Embryonic facial prominence (tissue), 1 donor: Measurements from ENCODE around the gene BDKRB2.
A peak's percentile ranks its signal among the peaks of the same experiment; 100 is the strongest.
"Not testable (repeated sequence)": the region's sequence is repeated elsewhere in the genome, so short reads cannot be mapped to it uniquely, and the experiment has no call there.

Source experiments
- DNase-seq: peaks from one replicate; pipeline ENCODE4 v3.0.0-alpha.2; 2016; ENCODE audit errors: extremely low spot score

The BDKRB2 gene

DNA sequence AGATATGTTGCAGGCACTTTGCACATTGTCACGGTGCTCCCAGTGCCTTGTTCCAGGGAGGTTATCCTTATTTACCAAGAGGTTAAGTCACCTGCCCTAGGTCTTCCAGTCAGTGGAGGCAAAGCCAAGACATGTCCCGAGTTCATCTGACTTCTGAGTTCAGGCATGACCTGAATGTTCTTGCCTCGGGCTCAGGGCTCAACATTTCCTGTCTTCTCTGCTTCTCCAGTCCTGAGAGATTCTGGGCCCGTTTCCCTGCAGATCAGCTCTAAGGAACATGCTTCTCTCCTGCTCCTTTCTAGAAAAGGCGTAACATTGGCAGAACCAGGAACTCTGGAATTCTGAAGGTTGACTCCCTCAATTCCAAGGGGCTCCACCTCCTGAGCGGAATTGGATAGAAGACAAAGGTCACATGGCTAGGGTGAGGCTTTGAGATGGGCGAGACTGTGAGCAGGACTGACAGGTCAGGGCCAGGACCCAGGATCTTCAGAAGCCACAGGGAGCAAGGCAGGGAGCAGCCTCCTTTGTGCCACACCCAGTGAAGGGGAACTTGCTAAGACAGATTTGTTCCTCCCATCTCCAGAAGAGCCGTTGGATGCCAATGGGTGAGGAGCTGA, 19.9 kb downstream of the BDKRB2 start:
- DNase-seq = no peak

- no peak for DNase-seq
Measured at GRCh38 chr14:96225213-96225612, 20.6 kb downstream of the BDKRB2 start.

DNA sequence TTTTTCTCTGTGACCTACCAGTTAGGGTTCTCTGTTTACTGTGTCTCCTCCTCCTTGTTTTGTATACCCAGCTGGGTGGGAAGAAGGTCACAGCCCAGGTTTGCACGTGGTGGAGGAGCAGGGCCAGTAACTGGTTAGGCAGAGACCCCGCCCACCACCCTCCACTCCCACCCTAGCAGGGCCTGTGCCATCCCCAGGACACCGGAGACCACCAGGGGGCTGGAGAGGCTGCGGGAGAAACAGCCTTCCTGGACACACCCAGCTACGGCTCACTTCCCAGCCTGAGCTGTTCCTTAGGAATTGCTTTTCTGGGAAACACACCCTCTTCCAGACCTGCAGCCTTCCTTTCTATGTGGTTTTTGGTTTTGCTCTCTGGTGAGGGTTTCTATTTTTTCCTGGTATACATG, 21.1 kb downstream of the BDKRB2 start:
- DNase-seq = peak; percentile 43

GRCh38 chr14:96227428-96227827, 22.8 kb downstream of the BDKRB2 start:
- DNase-seq = no peak

GRCh38 chr14:96229315-96229714, 24.7 kb downstream of the BDKRB2 start:
- DNase-seq = no peak

DNA sequence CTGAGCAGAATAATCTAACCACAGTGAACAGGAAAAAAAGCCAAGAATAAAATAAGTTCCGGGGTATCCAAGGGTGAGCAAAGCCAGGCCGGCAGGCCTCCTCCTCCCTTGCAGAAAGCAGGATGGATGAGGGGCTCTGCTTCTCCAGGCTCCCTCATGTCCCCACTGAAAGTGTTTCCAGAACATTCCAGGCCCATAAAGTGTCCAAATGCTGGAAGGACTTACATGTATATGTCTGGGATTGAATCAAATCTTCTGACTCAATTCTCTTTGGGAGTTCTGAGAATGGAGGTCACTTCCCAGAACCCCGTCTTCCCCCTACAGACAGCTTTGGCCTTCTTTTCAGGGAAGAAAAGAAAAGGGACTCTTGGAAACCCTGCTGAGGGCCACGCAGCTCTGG, 26.4 kb downstream of the BDKRB2 start:
- DNase-seq = no peak

DNA sequence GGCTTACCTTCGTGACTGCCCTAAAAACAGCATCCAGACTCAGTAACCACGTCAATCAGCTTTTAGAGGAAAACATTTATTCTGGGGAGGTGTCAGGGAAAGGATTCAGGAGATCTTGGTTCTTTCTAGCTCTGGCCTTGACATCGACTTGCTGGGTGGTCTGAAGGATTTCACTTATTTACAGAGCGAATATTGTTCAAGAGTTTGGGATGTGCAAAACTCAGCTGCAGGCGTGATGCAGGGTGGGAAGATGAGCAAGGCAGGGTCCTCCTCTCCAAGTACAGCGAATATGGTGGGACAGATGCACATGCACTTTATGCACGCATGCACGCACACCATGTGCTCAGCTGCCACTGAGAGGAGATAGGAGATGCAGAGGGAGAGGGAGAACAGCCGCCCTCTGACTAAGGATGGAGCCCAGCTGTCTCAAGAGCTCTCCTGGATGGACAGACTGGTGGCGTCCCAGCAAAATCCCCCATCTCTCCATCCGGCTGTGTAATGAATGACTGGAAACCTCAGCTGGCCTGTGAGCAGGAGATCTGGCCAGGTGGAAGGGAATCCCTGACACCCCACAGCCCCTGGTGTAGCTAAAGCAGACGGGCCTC, 27.0 kb downstream of the BDKRB2 start:
- DNase-seq = no peak

DNA sequence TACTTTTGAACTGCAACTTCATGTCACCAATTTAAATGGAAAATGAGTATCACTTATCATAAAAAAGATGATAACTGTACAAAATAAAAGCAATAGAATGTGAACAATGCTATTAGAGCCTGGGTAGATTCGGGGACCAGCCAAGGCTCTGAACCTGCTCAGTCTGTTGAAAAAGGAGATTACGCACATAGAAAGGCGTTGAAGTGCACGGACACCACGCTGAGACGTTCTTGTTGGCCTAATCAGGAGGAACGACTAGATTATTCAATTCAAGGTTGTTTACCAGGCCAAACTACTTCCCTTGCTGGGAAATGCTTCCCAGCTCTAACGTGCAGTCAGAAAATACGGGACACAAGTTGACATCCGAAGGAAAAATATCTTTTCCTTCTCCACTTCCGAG, 27.9 kb downstream of the BDKRB2 start:
- no peak for DNase-seq

DNA sequence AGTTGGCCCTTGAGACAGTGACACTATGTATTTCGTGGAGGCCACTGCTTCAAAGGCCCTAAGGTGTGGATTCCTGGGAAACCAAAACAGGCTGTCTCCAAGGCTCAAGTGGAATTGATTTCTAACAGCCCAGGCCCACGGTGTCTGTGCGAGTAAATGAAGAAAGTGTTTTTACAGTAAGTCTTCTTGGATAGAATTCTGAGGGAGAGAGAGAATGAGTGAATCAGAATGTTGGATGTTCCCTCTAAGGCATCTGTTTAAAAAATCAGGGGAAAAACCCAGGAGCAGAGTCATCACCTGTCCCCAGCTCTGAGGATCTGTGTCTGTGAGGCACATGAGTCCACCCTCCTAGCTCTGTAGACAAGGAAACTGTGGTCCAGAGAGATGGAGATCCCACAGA, 29.0 kb downstream of the BDKRB2 start:
- DNase-seq = no peak

GRCh38 chr14:96235426-96235825, 30.8 kb downstream of the BDKRB2 start:
- no peak for DNase-seq

- DNase-seq = no peak
Measured at GRCh38 chr14:96237641-96238040, 33.0 kb downstream of the BDKRB2 start.

- no peak for DNase-seq
Measured at GRCh38 chr14:96238676-96239265, 34.1 kb downstream of the BDKRB2 start.

DNA sequence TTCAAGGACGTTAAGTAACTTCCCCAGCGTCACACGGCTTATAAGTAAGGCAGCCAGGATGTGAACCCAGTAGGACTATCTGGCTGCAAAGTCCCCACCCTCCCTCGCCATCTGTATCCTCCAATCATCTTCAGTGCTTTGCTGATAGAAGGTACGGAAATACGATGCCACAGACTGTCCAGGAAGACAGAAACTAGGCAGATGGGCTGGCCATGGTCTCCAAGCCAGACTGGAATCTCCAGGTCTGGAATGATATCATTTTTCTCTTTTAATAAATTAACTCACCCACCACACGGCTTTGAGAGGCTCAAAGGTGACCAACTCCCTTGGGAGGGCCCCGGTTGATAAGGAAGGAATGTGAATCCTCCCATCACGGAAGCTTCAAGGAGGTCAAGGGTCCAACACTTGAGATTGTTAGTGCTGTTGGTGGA, 35.1 kb downstream of the BDKRB2 start:
- DNase-seq = no peak

GRCh38 chr14:96240641-96241040, 36.0 kb downstream of the BDKRB2 start:
- no peak for DNase-seq

GRCh38 chr14:96242126-96242525, 37.5 kb downstream of the BDKRB2 start:
- DNase-seq = no peak

DNA sequence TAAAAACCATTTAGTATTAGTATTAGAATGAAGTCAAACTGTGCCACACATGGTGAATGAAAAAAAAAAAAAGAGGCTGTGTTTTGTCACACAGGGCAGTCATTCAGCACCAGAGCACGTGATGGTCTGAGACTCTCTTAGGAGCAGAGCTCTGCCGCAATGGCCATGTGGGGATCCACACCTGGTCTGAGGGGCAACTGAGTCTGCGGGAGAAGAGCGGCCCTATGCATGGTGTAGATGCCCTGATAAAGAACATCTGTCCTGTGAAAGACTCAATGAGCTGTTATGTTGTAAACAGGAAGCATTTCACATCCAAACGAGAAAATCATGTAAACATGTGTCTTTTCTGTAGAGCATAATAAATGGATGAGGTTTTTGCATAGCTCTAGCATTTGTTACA, 39.1 kb downstream of the BDKRB2 start:
- DNase-seq = no peak

DNA sequence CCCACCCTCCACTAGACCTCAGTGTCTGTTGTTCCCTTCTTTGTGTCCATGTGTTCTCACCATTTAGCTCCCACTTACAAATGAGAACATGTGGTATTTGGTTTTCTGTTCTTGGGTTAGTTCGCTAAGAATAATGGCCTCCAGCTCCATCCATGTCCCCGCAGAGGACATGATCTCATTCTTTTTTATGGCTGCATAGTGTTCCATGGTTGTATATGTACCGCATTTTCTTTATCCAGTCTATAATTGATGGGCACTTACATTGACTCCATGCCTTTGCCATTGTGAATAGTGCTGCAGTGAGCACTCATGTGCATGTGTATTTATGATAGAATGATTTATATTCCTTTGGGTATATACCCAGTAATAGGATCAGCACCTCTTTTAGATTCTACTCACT, 40.4 kb downstream of the BDKRB2 start:
- DNase-seq = not testable (repeated sequence)

- DNase-seq = no peak
Measured at GRCh38 chr14:96245710-96246538, 41.3 kb downstream of the BDKRB2 start.

GRCh38 chr14:96246539-96246847, 41.9 kb downstream of the BDKRB2 start:
- DNase-seq = no peak

- no peak for DNase-seq
Measured at GRCh38 chr14:96247031-96247430, 42.4 kb downstream of the BDKRB2 start.

GRCh38 chr14:96249029-96249428, 44.4 kb downstream of the BDKRB2 start:
- DNase-seq = no peak

DNA sequence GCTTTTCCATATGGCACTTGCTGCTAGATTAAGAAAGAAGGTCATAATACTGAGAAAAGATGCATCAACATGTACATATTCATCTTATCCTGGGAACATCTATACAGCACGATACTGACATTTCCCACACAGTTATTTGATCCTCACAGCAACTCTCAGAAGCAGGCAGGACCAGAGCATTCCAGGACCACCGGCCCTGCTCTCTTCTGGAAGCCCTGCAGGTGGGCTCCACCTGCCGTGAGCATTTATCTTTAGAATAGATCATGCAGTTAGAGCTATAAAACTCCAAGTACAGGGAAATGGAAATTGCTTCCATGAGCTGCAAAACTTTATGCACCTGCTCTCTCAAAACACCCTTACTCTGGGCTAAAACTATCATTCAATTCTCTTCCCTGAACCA, 45.8 kb downstream of the BDKRB2 start:
- no peak for DNase-seq

DNA sequence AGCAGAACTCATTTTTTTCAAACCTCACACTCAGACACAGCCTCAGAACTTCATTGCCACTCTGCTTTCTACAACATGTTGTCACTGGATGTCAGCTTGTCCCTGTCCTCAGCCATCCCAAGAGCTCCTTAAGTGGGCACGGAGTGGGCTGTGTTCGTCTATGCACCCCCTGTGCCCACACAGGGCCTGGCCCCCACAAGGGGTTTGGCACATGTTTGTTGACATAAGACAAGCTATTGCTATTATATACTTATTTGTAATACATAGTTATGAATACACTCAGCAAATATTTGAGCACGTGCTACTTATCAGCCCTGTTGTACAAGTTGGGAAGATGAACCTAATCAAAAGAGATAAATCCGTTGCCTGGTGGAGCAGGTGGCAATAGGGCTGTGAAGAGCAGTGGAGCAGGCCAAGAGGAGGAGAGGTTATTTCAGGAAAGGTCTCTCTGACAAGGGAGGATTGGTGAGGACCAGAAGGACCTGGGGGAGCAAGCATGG, 47.1 kb downstream of the BDKRB2 start:
- no peak for DNase-seq
